Epithelial cell of proximal tubule (primary cell): ENCODE measurements around the gene EPB41L1. TPM values are rescaled to one million over a fixed set of nuclear protein-coding genes. Genes with fewer than 3 reads are reported as not detected.

Source experiments
- DNase-seq: peaks from one replicate; pipeline ENCODE4 v3.0.0-alpha.2; 2011; ENCODE audit warnings: low read depth
- H3K4me3 ChIP-seq: 2 replicates; pipeline ENCODE4 v1.5.1; 2011; ENCODE audit warnings: low read depth, mild to moderate bottlenecking, low read length
- total RNA-seq: library from RNA; depleted of rRNA; stranded (reverse); fragments of >200 nt; gene quantifications from 2 replicates; pipeline ENCODE4 v1.2.3, GENCODE V29; 2015
- TF ChIP-seq, protein P1 (sequence below): conservative IDR thresholded peaks from 2 replicates; pipeline ENCODE4 v1.5.1; 2012; ENCODE audit warnings: low read depth, mild to moderate bottlenecking, low read length

The EPB41L1 gene
- total RNA-seq, 1 donor from 2014 or later, result 17.4 TPM

DNA sequence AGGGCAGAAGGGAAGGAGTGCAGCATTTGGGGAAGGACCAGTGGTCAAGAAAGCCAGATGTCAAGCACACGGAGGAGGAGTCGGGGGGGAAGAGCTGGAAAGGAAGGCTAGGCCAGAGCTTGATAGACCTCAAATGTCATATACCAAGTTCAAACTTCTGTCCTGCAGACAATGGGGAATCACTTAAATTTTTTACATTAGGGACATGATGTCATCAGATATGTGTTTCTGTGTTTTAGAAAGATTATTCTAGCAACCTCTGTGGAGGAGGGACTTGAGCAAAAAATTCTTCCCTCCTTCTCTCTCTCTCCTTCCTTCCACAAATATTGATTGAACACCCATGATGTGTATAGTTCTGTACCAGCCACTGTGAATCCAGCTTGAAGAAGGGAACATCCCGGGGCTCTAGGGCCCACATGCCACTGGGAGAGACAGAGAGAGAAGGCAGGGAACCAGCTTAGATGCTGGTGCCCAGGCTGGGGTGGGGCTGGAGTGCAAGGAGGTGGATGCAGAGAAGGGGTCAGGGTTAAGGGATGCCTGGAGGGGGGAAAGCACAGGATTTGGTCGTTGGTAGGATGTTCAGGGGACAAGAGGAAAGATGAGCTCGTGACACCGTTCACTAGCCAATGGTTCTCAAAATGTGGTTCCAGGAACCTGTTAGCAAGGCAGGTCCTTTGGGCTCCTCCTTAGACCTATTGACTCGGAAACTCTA is 61.9 kb downstream of the EPB41L1 start:
- TF ChIP-seq, protein P1, sequence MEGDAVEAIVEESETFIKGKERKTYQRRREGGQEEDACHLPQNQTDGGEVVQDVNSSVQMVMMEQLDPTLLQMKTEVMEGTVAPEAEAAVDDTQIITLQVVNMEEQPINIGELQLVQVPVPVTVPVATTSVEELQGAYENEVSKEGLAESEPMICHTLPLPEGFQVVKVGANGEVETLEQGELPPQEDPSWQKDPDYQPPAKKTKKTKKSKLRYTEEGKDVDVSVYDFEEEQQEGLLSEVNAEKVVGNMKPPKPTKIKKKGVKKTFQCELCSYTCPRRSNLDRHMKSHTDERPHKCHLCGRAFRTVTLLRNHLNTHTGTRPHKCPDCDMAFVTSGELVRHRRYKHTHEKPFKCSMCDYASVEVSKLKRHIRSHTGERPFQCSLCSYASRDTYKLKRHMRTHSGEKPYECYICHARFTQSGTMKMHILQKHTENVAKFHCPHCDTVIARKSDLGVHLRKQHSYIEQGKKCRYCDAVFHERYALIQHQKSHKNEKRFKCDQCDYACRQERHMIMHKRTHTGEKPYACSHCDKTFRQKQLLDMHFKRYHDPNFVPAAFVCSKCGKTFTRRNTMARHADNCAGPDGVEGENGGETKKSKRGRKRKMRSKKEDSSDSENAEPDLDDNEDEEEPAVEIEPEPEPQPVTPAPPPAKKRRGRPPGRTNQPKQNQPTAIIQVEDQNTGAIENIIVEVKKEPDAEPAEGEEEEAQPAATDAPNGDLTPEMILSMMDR, result no peak
- no peak overlapping the region for H3K4me3 ChIP-seq
- no peak for DNase-seq

DNA sequence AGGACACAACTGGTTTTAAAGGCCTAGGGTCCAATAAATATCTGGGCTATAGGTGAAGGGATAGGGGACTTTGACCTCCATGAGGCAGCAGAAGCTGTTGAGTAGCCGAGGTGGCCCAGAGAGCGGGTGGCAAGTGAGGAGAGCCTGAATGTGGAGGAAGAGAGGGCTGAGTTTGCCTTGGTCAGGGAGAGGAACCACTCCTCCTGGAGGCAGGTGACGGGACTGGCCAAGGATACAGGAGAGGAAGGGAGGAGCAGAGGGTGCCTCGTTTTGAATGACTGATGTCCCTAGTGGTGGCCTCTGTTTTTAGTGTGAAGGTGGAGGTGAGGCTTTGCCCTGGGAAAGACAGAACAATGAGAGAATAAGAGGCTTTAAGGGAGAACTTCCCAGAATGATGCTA is 62.7 kb downstream of the EPB41L1 start:
- DNase-seq, result no peak
- TF ChIP-seq, protein P1, result peak; percentile 13
- no peak overlapping the region for H3K4me3 ChIP-seq

DNA sequence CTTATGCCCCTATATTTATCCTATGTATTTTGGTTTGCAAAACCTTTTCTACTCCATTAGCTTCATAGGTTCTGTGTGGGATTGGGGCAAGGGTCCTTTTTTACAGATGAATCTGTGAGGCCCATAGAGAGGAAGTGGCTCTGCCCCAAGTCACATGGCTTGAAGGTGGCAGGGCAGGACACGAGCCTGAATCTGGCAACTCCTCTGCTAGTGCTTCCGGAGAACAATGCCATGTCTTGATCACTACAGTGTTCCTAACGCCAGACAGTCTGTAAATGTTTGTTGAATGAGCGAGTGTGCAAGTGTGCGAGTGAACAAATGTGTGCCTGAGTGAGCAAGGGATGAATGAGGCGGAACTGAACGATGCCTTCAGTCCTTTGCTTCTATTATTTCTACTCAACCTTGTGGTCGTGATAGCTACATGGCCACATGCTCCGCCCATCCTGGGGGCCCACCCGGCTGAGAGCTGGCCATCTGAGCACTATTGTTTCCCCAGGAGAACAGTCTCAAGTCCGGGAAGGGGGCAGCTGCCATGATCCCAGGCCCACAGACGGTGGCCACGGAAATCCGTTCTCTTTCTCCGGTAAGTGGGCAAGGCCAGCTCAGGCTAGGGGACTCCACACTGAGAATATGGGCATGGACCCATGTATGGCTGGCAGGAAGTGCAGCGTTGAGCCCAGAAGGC is 64.0 kb downstream of the EPB41L1 start:
- DNase-seq, result no peak
- H3K4me3 ChIP-seq, result no peak overlapping the region
- TF ChIP-seq, protein P1, result no peak

DNA sequence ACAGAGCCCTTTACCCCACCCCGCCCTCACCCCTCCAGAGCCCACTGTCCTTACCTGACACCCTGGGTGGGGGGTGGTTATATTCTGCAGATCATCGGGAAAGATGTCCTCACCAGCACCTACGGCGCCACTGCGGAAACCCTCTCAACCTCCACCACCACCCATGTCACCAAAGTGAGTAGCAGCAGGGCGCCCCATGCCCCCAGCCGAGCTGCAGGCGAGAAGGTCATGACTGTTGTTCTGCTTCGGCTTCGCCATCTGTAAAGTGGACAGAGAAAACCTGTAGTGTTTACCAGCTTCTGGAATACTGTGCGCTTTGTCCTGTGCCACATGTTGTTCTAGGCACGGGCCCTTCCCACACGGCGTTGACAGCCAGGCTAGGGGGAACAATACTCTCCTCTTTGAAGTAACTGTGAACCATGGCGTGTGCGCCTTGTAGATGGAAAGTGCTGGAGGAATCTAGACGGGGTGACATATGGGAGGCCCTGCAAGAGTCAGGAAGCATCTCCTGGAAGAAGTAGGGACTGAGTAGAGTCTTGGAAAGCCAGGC is 65.2 kb downstream of the EPB41L1 start:
- DNase-seq, result no peak
- H3K4me3 ChIP-seq, result no peak overlapping the region
- TF ChIP-seq, protein P1, result no peak

DNA sequence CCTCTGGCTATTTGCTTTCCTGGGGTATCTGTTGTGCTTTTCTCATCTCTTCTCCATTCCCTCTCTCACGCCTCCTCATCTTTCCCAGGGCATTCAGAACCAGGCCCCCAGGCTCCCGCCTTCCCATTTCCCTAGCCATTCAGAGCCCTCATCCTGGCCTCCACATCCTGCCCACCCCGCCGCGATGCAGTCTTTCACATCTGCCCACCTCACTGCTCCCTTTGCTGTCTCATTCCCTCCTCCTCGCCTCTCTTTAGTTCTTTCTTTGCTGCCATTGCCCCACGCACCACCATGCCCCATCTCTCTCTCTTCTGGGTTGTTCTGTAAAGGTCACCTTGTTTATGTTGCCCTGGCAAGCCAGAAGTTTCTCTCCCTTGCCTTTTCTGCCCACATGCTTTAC is 71.1 kb downstream of the EPB41L1 start:
- no peak for DNase-seq
- H3K4me3 ChIP-seq, result no peak overlapping the region
- TF ChIP-seq, protein P1, result no peak

DNA sequence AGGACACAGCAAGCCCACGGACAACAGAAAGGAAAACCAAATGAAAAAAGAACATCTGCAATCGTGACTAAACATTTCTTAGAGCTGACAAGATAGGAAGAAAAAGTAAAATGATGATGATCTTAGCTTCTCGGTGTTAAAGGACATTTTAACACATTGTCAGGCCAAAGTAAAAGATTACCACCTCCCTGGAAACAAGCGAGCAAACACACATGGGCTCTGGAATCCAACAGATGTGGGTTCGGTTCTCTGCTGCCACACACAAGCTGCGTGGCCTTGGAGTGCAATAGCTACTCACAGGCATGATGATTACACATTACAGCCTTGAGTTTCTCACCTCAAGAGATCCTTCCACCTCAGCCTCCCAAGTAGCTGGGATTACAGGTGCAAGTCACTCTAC is 74.2 kb downstream of the EPB41L1 start:
- DNase-seq, result no peak
- TF ChIP-seq, protein P1, result no peak
- H3K4me3 ChIP-seq, result no peak overlapping the region

DNA sequence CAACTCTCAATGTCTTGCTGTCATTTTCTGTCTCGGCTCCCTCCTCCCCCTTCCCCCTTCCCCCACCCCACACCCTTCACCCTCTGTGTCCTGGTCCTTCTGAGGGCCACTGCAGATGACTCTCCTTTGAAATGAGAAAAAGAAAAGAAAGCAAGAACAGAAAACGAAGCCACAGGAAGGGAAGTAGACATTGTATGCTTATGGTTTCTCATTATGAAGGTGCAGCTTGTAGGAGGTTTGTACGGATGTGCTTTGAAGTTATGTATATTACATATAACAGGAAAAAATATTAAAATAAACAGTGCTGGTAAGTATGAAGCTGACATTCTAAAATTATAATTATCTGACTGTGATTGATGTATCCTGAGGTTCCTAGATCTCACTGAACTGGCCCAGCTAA is 75.5 kb downstream of the EPB41L1 start:
- no peak for DNase-seq
- no peak overlapping the region for H3K4me3 ChIP-seq
- TF ChIP-seq, protein P1, result no peak
